Mononuclear cell (primary cell): ENCODE measurements around the gene HCAR1. TPM values are rescaled to one million over a fixed set of nuclear protein-coding genes. Genes with fewer than 3 reads are reported as not detected.
"Not testable (repeated sequence)": the region's sequence is repeated elsewhere in the genome, so short reads cannot be mapped to it uniquely, and the experiment has no call there.

Experiments
- H3K27me3 ChIP-seq: 2 replicates; pipeline ENCODE4 v1.6.0; 2011; ENCODE audit warnings: low read length, control low read depth; ENCODE audit not compliant: insufficient read depth
- H3K4me1 ChIP-seq: 2 replicates; pipeline ENCODE4 v1.5.1; 2011; ENCODE audit warnings: mild to moderate bottlenecking, low read length, control low read depth; ENCODE audit not compliant: insufficient read depth
- H3K4me3 ChIP-seq: 2 replicates; pipeline ENCODE4 v1.5.1; 2011; ENCODE audit warnings: mild to moderate bottlenecking, low read length, moderate library complexity
- H3K9me3 ChIP-seq: 2 replicates; pipeline ENCODE4 v1.5.1; 2011; ENCODE audit warnings: low read depth, mild to moderate bottlenecking, control low read depth, low read length
- total RNA-seq: library from RNA; depleted of rRNA; stranded (reverse); fragments of >200 nt; gene quantifications from one replicate; pipeline ENCODE4 v1.2.3, GENCODE V29; 2012

Gene HCAR1
- total RNA-seq, 1 donor: not detected

DNA sequence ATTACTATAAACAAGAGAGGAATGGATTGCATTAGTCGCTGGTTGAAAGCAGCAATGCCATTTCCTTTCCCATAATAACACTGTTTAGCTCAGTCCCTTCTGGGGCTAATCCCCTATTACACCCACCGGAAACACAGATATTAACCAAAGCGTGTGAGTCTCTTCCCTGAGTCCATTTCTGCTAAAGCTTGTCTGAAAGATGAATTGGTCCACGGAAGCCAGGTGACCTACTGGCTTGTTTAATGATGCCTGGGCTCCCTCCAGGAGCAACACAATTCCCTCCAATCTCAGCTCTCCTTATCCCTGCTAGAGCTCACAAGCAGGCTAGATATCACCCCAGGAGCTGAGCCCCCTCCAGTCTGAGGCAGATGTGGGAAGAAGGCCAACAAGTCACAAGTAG is 29.2 kb downstream of the HCAR1 start:
- H3K4me3 ChIP-seq: peak overlapping the region; percentile 2
- peaks cover 18% of the 10 kb centered on the region for H3K4me1 ChIP-seq
- not testable (repeated sequence) for H3K9me3 ChIP-seq, H3K27me3 ChIP-seq

DNA sequence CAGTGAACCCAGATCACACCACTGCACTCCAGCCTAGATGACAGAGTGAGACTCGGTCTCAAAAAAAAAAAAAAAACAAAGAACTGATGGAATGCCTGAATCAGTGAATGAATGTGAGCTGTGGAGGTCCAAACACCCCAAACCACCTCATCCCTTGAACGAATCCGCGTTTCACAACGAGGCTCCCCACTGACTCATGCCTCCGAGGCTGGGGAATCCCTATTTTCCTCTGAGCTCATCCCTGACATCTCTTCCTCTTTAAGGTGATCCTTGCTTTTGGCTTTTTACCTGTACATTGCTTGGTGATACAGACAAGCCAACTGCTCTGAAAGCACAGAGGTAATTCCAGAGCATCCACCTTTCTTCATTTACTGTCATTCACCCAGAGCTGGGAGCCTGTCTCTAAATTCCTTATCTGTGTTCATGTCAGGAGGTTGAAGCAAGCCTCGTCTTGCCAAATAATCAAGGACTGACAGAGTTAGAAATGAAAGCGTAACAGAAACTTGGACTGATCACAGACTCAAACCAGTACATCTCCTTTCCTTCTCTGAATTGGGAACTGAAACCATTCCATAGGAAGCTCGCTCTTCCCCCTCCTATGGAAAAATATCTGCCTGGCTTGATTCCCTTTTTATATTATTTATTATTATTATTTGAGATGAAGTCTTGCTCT is 30.5 kb downstream of the HCAR1 start:
- peaks cover 18% of the 10 kb centered on the region for H3K4me1 ChIP-seq
- H3K4me3 ChIP-seq, H3K9me3 ChIP-seq, H3K27me3 ChIP-seq: not testable (repeated sequence)

DNA sequence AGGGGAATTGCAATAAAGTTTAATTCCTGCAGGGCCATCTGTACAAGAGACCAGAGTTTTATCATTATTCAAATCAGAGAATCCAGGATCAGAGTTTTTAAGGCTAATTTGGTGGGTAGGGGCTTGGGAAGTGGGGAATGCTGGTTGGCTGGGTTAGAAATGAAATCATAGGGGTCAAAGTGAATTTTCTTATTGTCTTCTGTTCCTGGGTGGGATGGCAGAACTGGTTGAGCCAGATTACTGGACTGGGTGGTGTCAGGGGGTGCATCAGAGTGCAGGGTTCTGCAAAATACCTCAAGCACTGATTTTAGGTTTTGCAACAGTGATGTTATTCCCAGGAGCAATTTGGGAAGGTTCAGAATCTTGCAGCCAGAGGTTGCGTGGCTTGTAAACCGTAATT is 33.7 kb downstream of the HCAR1 start:
- not testable (repeated sequence) for H3K4me1 ChIP-seq, H3K9me3 ChIP-seq, H3K27me3 ChIP-seq, H3K4me3 ChIP-seq

GRCh38 chr12:122691566-122691965 is 39.1 kb downstream of the HCAR1 start:
- H3K27me3 ChIP-seq: no peaks in the 10 kb centered on the region
- no peaks in the 10 kb centered on the region for H3K9me3 ChIP-seq
- H3K4me1 ChIP-seq: peaks cover 5% of the 10 kb centered on the region
- no peak overlapping the region for H3K4me3 ChIP-seq

DNA sequence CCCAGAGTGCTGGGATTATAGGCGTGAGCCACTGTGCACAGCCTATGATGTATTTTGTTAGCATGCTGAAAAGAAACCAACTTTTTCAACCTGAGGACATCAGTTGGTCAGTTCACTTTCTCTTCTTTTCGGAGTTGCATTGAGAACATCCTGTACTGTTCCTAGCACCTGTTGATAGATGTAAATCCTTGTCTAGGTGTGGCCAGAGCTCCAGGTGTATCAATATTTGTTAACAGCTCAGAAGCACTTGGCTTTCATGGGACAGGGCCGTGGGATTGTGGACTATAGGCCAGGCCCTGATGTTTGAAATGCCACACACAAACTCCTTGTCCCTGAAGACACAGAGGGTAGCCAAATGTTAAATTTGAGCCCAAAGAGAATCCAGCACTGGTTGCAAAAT is 42.4 kb downstream of the HCAR1 start:
- no peak overlapping the region for H3K4me3 ChIP-seq
- no peaks in the 10 kb centered on the region for H3K27me3 ChIP-seq
- H3K9me3 ChIP-seq: no peaks in the 10 kb centered on the region
- H3K4me1 ChIP-seq: peaks cover 5% of the 10 kb centered on the region

- Histone ChIP-seq H3K4me3 (no peak overlapping the region), H3K4me1 (peaks cover 13% of the 10 kb centered on the region), H3K9me3 (no peaks in the 10 kb centered on the region), H3K27me3 (no peaks in the 10 kb centered on the region)
Measured at GRCh38 chr12:122687086-122687485, 43.6 kb downstream of the HCAR1 start.

DNA sequence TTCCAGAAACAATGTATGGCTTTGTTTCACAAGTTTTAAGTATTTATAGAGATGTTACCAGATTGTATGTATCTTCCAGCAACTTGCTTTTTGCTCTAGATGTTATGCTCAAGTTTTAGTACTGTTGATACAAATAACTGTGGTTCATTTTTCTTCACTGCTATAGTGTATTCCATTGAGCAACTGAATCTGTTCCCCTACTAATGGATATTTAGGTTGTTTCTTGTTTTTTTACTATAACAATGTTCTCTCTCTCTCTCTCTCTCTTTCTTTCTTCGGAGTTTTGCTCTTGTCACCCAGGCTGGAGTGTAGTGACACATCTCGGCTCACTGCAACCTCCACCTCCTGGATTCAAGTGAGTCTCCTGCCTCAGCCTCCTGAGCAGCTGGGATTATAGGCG is 44.1 kb downstream of the HCAR1 start:
- peaks cover 16% of the 10 kb centered on the region for H3K4me1 ChIP-seq
- H3K4me3 ChIP-seq: no peak overlapping the region
- no peaks in the 10 kb centered on the region for H3K27me3 ChIP-seq
- no peaks in the 10 kb centered on the region for H3K9me3 ChIP-seq

- Histone ChIP-seq H3K4me3 (no peak overlapping the region), H3K4me1 (peaks cover 32% of the 10 kb centered on the region), H3K27me3 (no peaks in the 10 kb centered on the region), H3K9me3 (no peaks in the 10 kb centered on the region)
Measured at GRCh38 chr12:122684297-122684813, 46.3 kb downstream of the HCAR1 start.

DNA sequence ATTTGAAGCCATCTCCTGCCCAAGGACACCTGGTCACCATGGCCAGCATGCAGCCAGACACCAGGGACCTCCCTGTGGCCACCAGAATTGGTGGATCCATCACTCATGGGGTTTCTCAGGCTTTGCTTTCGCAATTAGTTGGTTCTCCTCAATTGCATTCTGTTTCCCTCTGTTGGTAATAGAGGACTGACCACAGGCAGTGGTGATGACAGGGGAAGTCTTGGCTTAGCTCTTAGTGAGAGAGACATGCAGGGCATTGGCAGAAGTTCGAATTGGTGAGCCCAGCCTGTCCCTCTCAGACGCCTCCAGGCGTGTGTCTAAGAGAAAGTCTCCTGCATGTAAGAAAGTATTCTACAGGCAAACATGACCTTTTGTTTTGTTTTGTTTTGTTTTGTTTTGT is 48.8 kb downstream of the HCAR1 start:
- H3K4me1 ChIP-seq: peaks cover 34% of the 10 kb centered on the region
- no peak overlapping the region for H3K4me3 ChIP-seq
- no peaks in the 10 kb centered on the region for H3K27me3 ChIP-seq
- H3K9me3 ChIP-seq: no peaks in the 10 kb centered on the region

- not testable (repeated sequence) for H3K27me3 ChIP-seq, H3K9me3 ChIP-seq, H3K4me3 ChIP-seq
- peaks cover 34% of the 10 kb centered on the region for H3K4me1 ChIP-seq
Measured at GRCh38 chr12:122680989-122681388, 49.7 kb downstream of the HCAR1 start.

GRCh38 chr12:122676781-122677180 is 53.9 kb downstream of the HCAR1 start:
- H3K4me1 ChIP-seq: peaks cover 23% of the 10 kb centered on the region
- not testable (repeated sequence) for H3K4me3 ChIP-seq, H3K27me3 ChIP-seq, H3K9me3 ChIP-seq

Other genes starting within 250 kb of the HCAR1 start
- gene ZCCHC8, start 229.9 kb downstream of the HCAR1 start, total RNA-seq: 52.9 TPM
- gene RSRC2, start 203.9 kb downstream of the HCAR1 start, total RNA-seq: 258 TPM
- gene KNTC1, start 203.6 kb downstream of the HCAR1 start, total RNA-seq: 26.2 TPM
- gene HCAR2, start 27.5 kb downstream of the HCAR1 start, total RNA-seq: 15.4 TPM
- 25.9 TPM for gene HCAR3, start 14.0 kb downstream of the HCAR1 start, total RNA-seq
- 23.0 TPM for gene DENR, start 22.0 kb upstream of the HCAR1 start, total RNA-seq
- gene CCDC62, start 43.7 kb upstream of the HCAR1 start, total RNA-seq: 2.5 TPM
- 76.3 TPM for gene HIP1R, start 104.6 kb upstream of the HCAR1 start, total RNA-seq
- 78.3 TPM for gene VPS37B, start 165.3 kb upstream of the HCAR1 start, total RNA-seq
- 2.1 TPM for gene ABCB9, start 235.6 kb upstream of the HCAR1 start, total RNA-seq
- gene OGFOD2, start 244.4 kb upstream of the HCAR1 start, total RNA-seq: 4.5 TPM
- gene ARL6IP4, start 249.8 kb upstream of the HCAR1 start, total RNA-seq: 123 TPM